Stimulated activated CD4-positive, alpha-beta T cell treated with anti-CD3 and anti-CD28 coated beads, Interleukin-2, amount 100 ng/mL, for 24 hours (primary cell): ENCODE measurements around the gene DROSHA.
"Not testable (repeated sequence)": the region's sequence is repeated elsewhere in the genome, so short reads cannot be mapped to it uniquely, and the experiment has no call there.

ENCODE experiments used
- DNase-seq, 2 donors: peaks; one replicate each; pipeline ENCODE4 v3.0.0-alpha.2; 2020

DROSHA gene

DNA sequence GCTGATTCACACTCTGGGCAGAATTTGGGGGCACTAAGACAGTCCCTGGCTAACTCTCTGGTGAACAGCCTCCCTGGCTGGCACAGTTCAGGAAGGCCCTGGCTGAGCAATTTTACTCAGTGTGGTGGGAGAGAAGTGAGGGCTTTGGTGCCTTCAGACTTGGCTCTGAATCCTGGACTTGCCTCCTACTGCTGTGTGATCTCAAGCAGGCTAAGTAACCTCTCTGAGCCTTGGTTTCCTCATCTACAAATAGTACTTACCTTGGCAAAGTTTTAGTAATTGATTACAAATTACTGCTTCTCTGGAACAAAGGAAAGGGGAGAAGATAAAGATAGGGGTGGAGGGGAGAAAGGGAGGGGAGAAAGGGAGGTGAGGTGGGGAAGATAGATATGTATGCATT is 153.8 kb downstream of the DROSHA start:
- DNase-seq = no peak

DNA sequence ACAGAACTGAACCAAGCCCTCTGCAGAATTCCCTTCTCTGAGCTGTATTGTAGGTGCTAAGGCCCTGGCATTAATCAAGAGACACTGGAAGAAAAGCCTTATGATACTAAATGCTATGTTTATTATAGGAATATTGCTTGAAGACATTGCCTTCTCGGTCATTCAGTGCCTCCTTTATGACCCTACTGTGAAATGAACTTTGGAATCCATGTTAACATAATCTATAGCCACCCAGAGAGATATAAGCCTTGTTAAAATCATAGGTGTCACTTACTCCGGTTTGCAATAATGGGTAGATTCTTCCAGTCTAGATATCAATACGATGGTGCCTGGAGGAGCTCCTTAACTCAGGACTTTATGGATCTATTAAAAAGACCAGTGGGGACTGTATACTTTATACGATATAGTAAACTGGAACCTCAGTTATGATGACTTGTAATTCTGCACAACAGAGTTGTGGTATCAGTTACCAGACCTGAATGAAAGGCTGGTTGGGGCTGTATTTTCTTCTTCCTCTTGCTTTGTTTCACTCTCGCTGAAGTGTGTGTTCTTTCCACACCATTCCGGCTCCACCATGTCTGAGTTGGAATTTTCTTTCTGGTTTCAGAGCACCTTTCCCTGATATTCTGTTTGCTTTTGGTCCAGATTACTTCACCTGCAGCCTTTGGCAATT is 154.5 kb downstream of the DROSHA start:
- no peak for DNase-seq

- DNase-seq = no peak
Observed at GRCh38 chr5:31375999-31376720, 155.7 kb downstream of the DROSHA start.

GRCh38 chr5:31372124-31372523 is 159.8 kb downstream of the DROSHA start:
- DNase-seq = no peak

- no peak for DNase-seq
Observed at GRCh38 chr5:31366941-31367340, 165.0 kb downstream of the DROSHA start.

DNA sequence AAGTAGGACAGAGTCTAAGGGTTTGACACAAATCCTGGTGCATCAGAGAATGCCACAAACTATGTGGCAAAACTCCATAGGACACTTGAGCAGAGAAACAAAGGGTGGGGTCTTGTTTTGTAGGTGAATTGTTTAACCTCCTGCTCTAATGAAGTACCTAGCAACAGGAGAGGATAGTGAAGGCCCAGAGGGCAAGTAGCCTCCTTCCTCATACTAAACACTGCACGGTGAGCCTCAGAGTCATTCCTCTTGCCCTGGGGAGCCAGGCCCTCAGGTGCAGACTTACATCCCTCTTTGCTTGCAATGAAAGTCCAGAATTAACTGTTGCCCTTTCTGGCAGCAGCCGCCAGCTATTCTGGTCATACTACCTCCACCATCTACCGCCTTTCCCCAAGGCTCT is 166.1 kb downstream of the DROSHA start:
- no peak for DNase-seq

GRCh38 chr5:31364881-31365636 is 166.8 kb downstream of the DROSHA start:
- no peak for DNase-seq

GRCh38 chr5:31362931-31363568 is 168.8 kb downstream of the DROSHA start:
- DNase-seq = no peak

GRCh38 chr5:31362529-31362900 is 169.4 kb downstream of the DROSHA start:
- DNase-seq = no peak

GRCh38 chr5:31361704-31362528 is 170.0 kb downstream of the DROSHA start:
- not testable (repeated sequence) for DNase-seq

- no peak for DNase-seq
Observed at GRCh38 chr5:31361234-31361633, 170.7 kb downstream of the DROSHA start.

- DNase-seq = no peak
Observed at GRCh38 chr5:31359839-31360238, 172.1 kb downstream of the DROSHA start.

- DNase-seq = no peak
Observed at GRCh38 chr5:31357038-31357437, 174.9 kb downstream of the DROSHA start.

DNA sequence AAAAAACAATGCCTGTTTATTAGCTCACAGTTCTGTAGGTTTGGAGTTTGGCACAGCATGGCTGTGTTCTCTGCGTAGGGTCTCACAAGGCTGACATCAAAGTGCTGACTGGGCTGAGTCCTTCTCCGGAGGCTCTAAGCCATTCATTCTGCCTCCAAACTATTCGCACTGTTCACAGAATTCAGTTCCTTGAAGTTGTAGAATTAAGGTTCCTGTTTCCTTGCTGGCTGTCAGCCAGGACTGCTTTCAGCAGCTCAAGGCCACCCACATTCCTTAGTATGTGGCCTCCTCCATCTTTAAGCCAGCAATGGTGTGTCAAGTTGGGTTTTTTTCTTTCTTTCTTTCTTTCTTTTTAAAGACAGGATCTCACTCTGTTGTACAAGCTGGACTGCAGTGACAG is 176.6 kb downstream of the DROSHA start:
- DNase-seq = no peak
